Heart left ventricle (tissue), 16 donors: ENCODE measurements around the gene TNFRSF8. TPM values are rescaled to one million over a fixed set of nuclear protein-coding genes. Genes with fewer than 3 reads are reported as not detected.

Experiments
- ATAC-seq, 4 donors: fragments of 200-7000 bp; cut with Tn5 transposase; one replicate each; pipeline ENCODE4 v1.9.1; 2020 to 2022; ENCODE audit warnings: moderate library complexity in 4 of 4, mild to moderate bottlenecking in 3 of 4, moderate number of reproducible peaks in 1 of 4
- DNase-seq, 5 donors: peaks; one replicate each; pipeline ENCODE4 v3.0.0-alpha.2; 2020
- H3K27ac ChIP-seq, 12 donors: fragments of 200-600 bp; sonication (generic) in 4 of 12; one replicate each; pipeline versions ENCODE4 v1.5.0 to v1.8.0; 2016 to 2022; ENCODE audit warnings: mild to moderate bottlenecking in 2 of 12
- H3K27me3 ChIP-seq, 9 donors: fragments of 200-600 bp; sonication (generic) in 2 of 9; one replicate each; pipeline versions ENCODE4 v1.5.1 to v1.8.0; 2016 to 2022; ENCODE audit warnings: mild to moderate bottlenecking in 3 of 9
- H3K36me3 ChIP-seq, 9 donors: fragments of 200-600 bp; sonication (generic) in 2 of 9; one replicate each; pipeline versions ENCODE4 v1.5.0 to v1.8.0; 2018 to 2022; ENCODE audit warnings: mild to moderate bottlenecking in 2 of 9
- H3K4me1 ChIP-seq, 12 donors: fragments of 200-600 bp; sonication (generic) in 4 of 12; one replicate each; pipeline versions ENCODE4 v1.5.0 to v1.8.0; 2016 to 2022; ENCODE audit warnings: mild to moderate bottlenecking in 3 of 12
- H3K4me3 ChIP-seq, 12 donors: fragments of 200-600 bp; sonication (generic) in 4 of 12; one replicate each; pipeline versions ENCODE4 v1.5.0 to v1.8.0; 2017 to 2022; ENCODE audit warnings: mild to moderate bottlenecking in 9 of 12, moderate library complexity in 4 of 12
- H3K9me3 ChIP-seq, 12 donors: fragments of 200-600 bp; sonication (generic) in 4 of 12; one replicate each; pipeline versions ENCODE4 v1.5.0 to v1.8.0; 2016 to 2022; ENCODE audit warnings: mild to moderate bottlenecking in 1 of 12
- POLR2A ChIP-seq, 2 donors: fragments of 450-650 bp; IDR thresholded peaks; one replicate each; pipeline ENCODE4 v1.6.1; 2017; ENCODE audit warnings: antibody characterized with exemption in 2 of 2, mild to moderate bottlenecking in 2 of 2, moderate library complexity in 2 of 2
- WGBS, 4 donors: extraction: QIAGEN DNeasy Blood & Tissue Kit in 2 of 4; methylation state at CpG; one replicate each; pipeline versions ENCODE4 v1.1.5 to v1.1.7; 2013 to 2018; 5-methylcytosine and 5-hydroxymethylcytosine counted together
- intact Hi-C, 10 donors: fragments of 100-400 bp; cut with DNase I; formaldehyde crosslinking; loops; one replicate each; pipeline versions ENCODE4 v1.11.1 to v1.14.2; 2022
- polyA plus RNA-seq, 2 donors: library from polyadenylated mRNA; stranded (reverse); fragments of 200-250 nt; gene quantifications; one replicate each; pipeline ENCODE4 v1.2.3, GENCODE V29; 2013
- total RNA-seq, 9 donors: library from RNA; depleted of rRNA in 2 of 9; stranded (reverse); fragments of >200 nt in 2 of 9; fragmentation: NEBNext Ultra II Directional in 3 of 9; extraction: Animal tissue kit (Norgen Biotek cat#: 25700) in 3 of 9; gene quantifications; one replicate each; pipeline versions ENCODE4 v1.1.0 to v1.2.4, GENCODE V29; 2016 to 2023
- TF ChIP-seq, protein P1 (sequence below), 12 donors: fragments of 200-600 bp; sonication (generic) in 4 of 12; IDR thresholded peaks; one replicate each; pipeline versions ENCODE4 v1.5.0 to v1.8.0; 2018 to 2022; ENCODE audit warnings: antibody characterized with exemption in 12 of 12, mild to moderate bottlenecking in 5 of 12
- donor health status: ischemic (EF 13 %, LVEDD 7.1; RV severe dilation, severe dysfunction).
- donor health status: healthy with polysubstance abuse.
- donor health status: DM: no; HTN: yes; CAD: no.
- donor health status: DM: no; HTN: no; CAD: no.
- donor health status: ischemic (EF 25% LVEDD 6.9; RV normal size, moderate dysfunction).
- donor health status: ischemic (EF 25% LVEDD 5.7; RV mildly dilated, moderate dysfunction).
- donor health status: healthy.
- donor health status: DM: yes; HTN: yes; CAD: no.
- donor health status: ischemic (EF 35%, LVEDD 5.7; RV mildly dilated, moderate dysfunction).
- donor health status: nonischemic (EF 11% LVEDD 7.7; RV severe dilation, severe dysfunction).
- donor health status: DM: yes; HTN: yes; CAD: no.
- donor health status: PGD.
- donor health status: ischemic (EF 29% LVEDD 5.4; RV normal size, mild dysfunction).
- donor health status: nonischemic (EF 23%, LVEDD 6.1; RV moderate dilation, normal function).

TNFRSF8 gene
- total and polyA plus RNA-seq, 11 donors, result 0.51 to 4.5 (median 0.76) TPM

DNA sequence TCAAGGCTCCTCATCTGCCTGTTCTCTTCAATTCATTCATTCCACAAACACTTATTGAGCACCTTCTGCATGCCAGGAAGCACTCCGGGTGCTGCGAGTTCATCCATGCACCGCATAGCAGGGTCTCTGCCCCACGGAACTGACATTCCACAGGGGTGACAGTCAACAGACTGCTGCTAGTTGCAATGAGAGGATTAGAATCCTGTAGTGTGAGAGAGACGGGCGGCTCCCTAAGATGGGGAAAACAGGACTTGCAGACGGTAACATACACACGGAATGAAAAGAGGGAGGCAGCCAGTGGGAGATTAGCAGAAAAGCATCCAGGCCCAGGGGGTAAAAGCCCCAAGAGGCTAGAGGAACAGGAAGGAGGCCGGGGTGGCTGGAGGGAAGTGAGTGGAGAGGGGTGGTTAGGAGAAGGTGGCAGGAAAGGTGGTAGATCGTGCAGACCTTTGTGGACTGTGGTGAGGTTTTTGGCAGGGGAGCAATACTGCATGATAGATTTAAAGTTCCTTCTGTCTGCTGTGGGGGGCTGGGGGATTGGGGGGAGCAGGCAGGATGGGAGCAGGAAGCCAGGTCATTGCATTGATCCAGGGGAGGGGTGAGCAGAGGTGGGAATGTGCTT, 6.6 kb downstream of the TNFRSF8 start:
- no peak overlapping the region for H3K27ac ChIP-seq
- DNase-seq (no peak), ATAC-seq (no peak)
- peaks cover 0 to 9% (median 0%) of the 10 kb centered on the region in 12 donors for H3K4me1 ChIP-seq
- no peaks in the 10 kb centered on the region for H3K36me3 ChIP-seq
- TF ChIP-seq POLR2A (IDR thresholded peaks at IDR 0.05), result no peak
- TF ChIP-seq, protein P1, sequence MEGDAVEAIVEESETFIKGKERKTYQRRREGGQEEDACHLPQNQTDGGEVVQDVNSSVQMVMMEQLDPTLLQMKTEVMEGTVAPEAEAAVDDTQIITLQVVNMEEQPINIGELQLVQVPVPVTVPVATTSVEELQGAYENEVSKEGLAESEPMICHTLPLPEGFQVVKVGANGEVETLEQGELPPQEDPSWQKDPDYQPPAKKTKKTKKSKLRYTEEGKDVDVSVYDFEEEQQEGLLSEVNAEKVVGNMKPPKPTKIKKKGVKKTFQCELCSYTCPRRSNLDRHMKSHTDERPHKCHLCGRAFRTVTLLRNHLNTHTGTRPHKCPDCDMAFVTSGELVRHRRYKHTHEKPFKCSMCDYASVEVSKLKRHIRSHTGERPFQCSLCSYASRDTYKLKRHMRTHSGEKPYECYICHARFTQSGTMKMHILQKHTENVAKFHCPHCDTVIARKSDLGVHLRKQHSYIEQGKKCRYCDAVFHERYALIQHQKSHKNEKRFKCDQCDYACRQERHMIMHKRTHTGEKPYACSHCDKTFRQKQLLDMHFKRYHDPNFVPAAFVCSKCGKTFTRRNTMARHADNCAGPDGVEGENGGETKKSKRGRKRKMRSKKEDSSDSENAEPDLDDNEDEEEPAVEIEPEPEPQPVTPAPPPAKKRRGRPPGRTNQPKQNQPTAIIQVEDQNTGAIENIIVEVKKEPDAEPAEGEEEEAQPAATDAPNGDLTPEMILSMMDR (IDR thresholded peaks at IDR 0.05), result no peak
- H3K27me3 ChIP-seq, result peaks cover 0 to 51% (median 32%) of the 10 kb centered on the region in 9 donors
- WGBS, 4 donors, result 46 to 59% (median 50%) methylated on average over 10 of the region's 10 CpGs
- no peaks in the 10 kb centered on the region for H3K9me3 ChIP-seq
- intact Hi-C loops, result no loop called here
- H3K4me3 ChIP-seq, result no peak overlapping the region

GRCh38 chr1:12071892-12072291, 8.8 kb downstream of the TNFRSF8 start:
- no peak overlapping the region for H3K4me3 ChIP-seq
- peaks cover 0 to 38% (median 13%) of the 10 kb centered on the region in 9 donors for H3K27me3 ChIP-seq
- H3K27ac ChIP-seq, result no peak overlapping the region
- intact Hi-C loops, result no loop called here
- H3K36me3 ChIP-seq, result no peaks in the 10 kb centered on the region
- H3K4me1 ChIP-seq, result peaks cover 0 to 12% (median 0%) of the 10 kb centered on the region in 12 donors
- no peak for TF ChIP-seq POLR2A (IDR thresholded peaks at IDR 0.05)
- TF ChIP-seq, protein P1 (IDR thresholded peaks at IDR 0.05), result no peak
- no peak for DNase-seq
- H3K9me3 ChIP-seq, result peaks cover 0 to under 1% (median 0%) of the 10 kb centered on the region in 12 donors
- ATAC-seq, result no peak
- WGBS, 4 donors, result 77 to 93% (median 87%) methylated on average over 3 of the region's 3 CpGs

- TF ChIP-seq POLR2A (IDR thresholded peaks at IDR 0.05), result no peak
- TF ChIP-seq, protein P1 (IDR thresholded peaks at IDR 0.05), result no peak
- no peaks in the 10 kb centered on the region for H3K36me3 ChIP-seq
- peaks cover 0 to 29% (median 7%) of the 10 kb centered on the region in 9 donors for H3K27me3 ChIP-seq
- WGBS, 4 donors, result 76 to 83% (median 80%) methylated on average over 6 to 8 of the region's 8 CpGs
- ATAC-seq, result no peak
- H3K9me3 ChIP-seq, result peaks cover 0 to 8% (median 0%) of the 10 kb centered on the region in 12 donors
- peaks cover 0 to 12% (median 0%) of the 10 kb centered on the region in 12 donors for H3K4me1 ChIP-seq
- no peak for DNase-seq
- H3K4me3 ChIP-seq, result no peak overlapping the region
- intact Hi-C loops, result no loop called here
- no peak overlapping the region for H3K27ac ChIP-seq
Measured at GRCh38 chr1:12072741-12073140, 9.6 kb downstream of the TNFRSF8 start.

- peaks cover 0 to 23% (median 5%) of the 10 kb centered on the region in 9 donors for H3K27me3 ChIP-seq
- ATAC-seq (no peak), DNase-seq (peak in 1 of 5 donors; percentile 14)
- intact Hi-C loops, result no loop called here
- 86 to 94% (median 88%) methylated on average over 15 of the region's 15 CpGs for WGBS, 4 donors
- H3K9me3 ChIP-seq, result peaks cover 0 to 8% (median 0%) of the 10 kb centered on the region in 12 donors
- no peaks in the 10 kb centered on the region for H3K36me3 ChIP-seq
- peaks cover 0 to 6% (median 0%) of the 10 kb centered on the region in 12 donors for H3K4me1 ChIP-seq
- H3K27ac ChIP-seq, result no peak overlapping the region
- H3K4me3 ChIP-seq, result no peak overlapping the region
- TF ChIP-seq, protein P1 (IDR thresholded peaks at IDR 0.05), result no peak
- TF ChIP-seq POLR2A (IDR thresholded peaks at IDR 0.05), result no peak
Measured at GRCh38 chr1:12073796-12074195, 10.7 kb downstream of the TNFRSF8 start.
